HepG2 (cell line): ENCODE results near the gene EDC3. TPM values are rescaled to one million over a fixed set of nuclear protein-coding genes. Genes with fewer than 3 reads are reported as not detected.
A peak's percentile ranks its signal among the peaks of the same experiment; 100 is the strongest.

ENCODE experiments used
- ARID4A ChIP-seq: sonication (generic); formaldehyde crosslinking; IDR thresholded peaks from 2 replicates; pipeline ENCODE4 v1.5.0; 2020; ENCODE audit warnings: mild to moderate bottlenecking, missing genetic modification reagents, borderline replicate concordance
- CSRNP1 ChIP-seq: sonication (generic); formaldehyde crosslinking; IDR thresholded peaks from 2 replicates; pipeline ENCODE4 v1.8.1; 2023; ENCODE audit warnings: mild to moderate bottlenecking, missing genetic modification reagents
- FOXO4 ChIP-seq: sonication (generic); formaldehyde crosslinking; conservative IDR thresholded peaks from 2 replicates; pipeline ENCODE4 v1.8.1; 2023; ENCODE audit warnings: missing genetic modification reagents
- HMGXB3 ChIP-seq: sonication (generic); formaldehyde crosslinking; IDR thresholded peaks from 2 replicates; pipeline ENCODE4 v1.4.0; 2020; ENCODE audit warnings: missing genetic modification reagents, borderline replicate concordance
- LCORL ChIP-seq, 2 experiments: fragments of 450-650 bp in 1 of 2; sonication (generic) in 1 of 2; formaldehyde crosslinking in 1 of 2; IDR thresholded peaks; 2 replicates each; pipeline versions ENCODE4 v1.5.0 to v1.6.1; 2017 to 2020; ENCODE audit warnings: antibody characterized with exemption in 1 of 2, missing genetic modification reagents in 1 of 2
- MAFF ChIP-seq: IDR thresholded peaks from 2 replicates; pipeline ENCODE4 v1.6.1; 2011; ENCODE audit warnings: low read depth, low read length, improper control_type of control experiment
- MAX ChIP-seq: IDR thresholded peaks from 2 replicates; pipeline ENCODE4 v1.6.1; 2012; ENCODE audit warnings: inconsistent platforms
- MYNN ChIP-seq: sonication (generic); formaldehyde crosslinking; IDR thresholded peaks from 2 replicates; pipeline ENCODE4 v1.4.0; 2020; ENCODE audit warnings: mild to moderate bottlenecking, low read depth, missing genetic modification reagents
- NKX3-1 ChIP-seq: sonication (generic); formaldehyde crosslinking; IDR thresholded peaks from 2 replicates; pipeline ENCODE4 v1.5.0; 2020; ENCODE audit warnings: missing genetic modification reagents
- TEAD2 ChIP-seq: sonication (generic); formaldehyde crosslinking; IDR thresholded peaks from 2 replicates; pipeline ENCODE4 v1.9.0; 2021; ENCODE audit warnings: missing genetic modification reagents
- ZBTB2 ChIP-seq: sonication (generic); formaldehyde crosslinking; IDR thresholded peaks from 2 replicates; pipeline ENCODE4 v1.8.0; 2022; ENCODE audit warnings: low read depth, missing genetic modification reagents
- ZKSCAN5 ChIP-seq: sonication (generic); formaldehyde crosslinking; IDR thresholded peaks from 2 replicates; pipeline ENCODE4 v1.5.1; 2020; ENCODE audit warnings: mild to moderate bottlenecking, missing genetic modification reagents
- ZNF331 ChIP-seq: sonication (generic); formaldehyde crosslinking; IDR thresholded peaks from 2 replicates; pipeline ENCODE4 v1.4.0; 2020; ENCODE audit warnings: missing genetic modification reagents
- polyA plus RNA-seq, 8 experiments: library from polyadenylated mRNA; depleted of rRNA in 3 of 8; stranded (reverse) in 7 of 8; unstranded in 1 of 8; fragments of >200 nt; fragmentation: Illumina TruSeq in 4 of 8; extraction: Trizol in 4 of 8; gene quantifications; 2 replicates each; pipeline versions ENCODE4 v1.2.1 to v1.2.3, GENCODE V29; 2011 to 2016; ENCODE audit warnings: low read depth in 4 of 8, missing spikeins in 1 of 8, mixed read lengths in 1 of 8; ENCODE audit not compliant: insufficient read depth in 1 of 8
- total RNA-seq, 5 experiments: library from RNA; depleted of rRNA; stranded (reverse); fragments of >200 nt; fragmentation: Illumina TruSeq; extraction: Trizol; gene quantifications; 2 replicates each; pipeline ENCODE4 v1.2.3, GENCODE V29; 2016; ENCODE audit warnings: low read depth in 1 of 5

The EDC3 gene
- total and polyA plus RNA-seq, 2 of the 13 experiments (the other 11 are each of a cell fraction or from before 2014, with no cell fraction given), result 17.4 to 32.0 TPM

- TF ChIP-seq HMGXB3 (CRISPR knock-in tag) (peak; percentile 42; the same call in 1 of the 2 replicates), MAFF (no peak), ARID4A (CRISPR knock-in tag) (peak; percentile 72; the same call in 1 of the 2 replicates), MYNN (CRISPR knock-in tag) (0 out of 2 replicates have a peak, but pooled peaks have one; percentile 57), ZNF331 (peak; percentile 81; the same call in 1 of the 2 replicates), ZBTB2 (CRISPR knock-in tag) (no peak), LCORL (IDR thresholded peaks at IDR 0.05) (no peak), LCORL (CRISPR knock-in tag; IDR thresholded peaks at IDR 0.05) (peak; percentile 49; the same call in 1 of the 2 replicates), FOXO4 (CRISPR knock-in tag) (no peak), ZKSCAN5 (CRISPR knock-in tag) (no peak), MAX (peak; percentile 81; the same call in 1 of the 2 replicates), TEAD2 (CRISPR knock-in tag) (no peak), CSRNP1 (CRISPR knock-in tag) (0 out of 2 replicates have a peak, but pooled peaks have one; percentile 26), NKX3-1 (peak; percentile 56; the same call in 1 of the 2 replicates)
Observed at GRCh38 chr15:74598126-74598842, 97.5 kb downstream of the EDC3 start (continued).
